Activated CD8-positive, alpha-beta memory T cell treated with anti-CD3 and anti-CD28 coated beads for 4 hours (primary cell): ENCODE results near the gene MSLN.

Experiments
- DNase-seq, 2 donors: peaks; one replicate each; pipeline ENCODE4 v3.0.0-alpha.2; 2020; ENCODE audit warnings: low read depth in 2 of 2

MSLN gene

GRCh38 chr16:804193-805048, 43.9 kb downstream of the MSLN start:
- no peak for DNase-seq

GRCh38 chr16:805474-805873, 44.9 kb downstream of the MSLN start:
- no peak for DNase-seq

- DNase-seq, result peak; percentile 65 to 78
Observed at GRCh38 chr16:807347-808084, 47.0 kb downstream of the MSLN start.

- DNase-seq, result no peak
Observed at GRCh38 chr16:808085-808386, 47.5 kb downstream of the MSLN start.

- DNase-seq, result peak in 1 of 2 donors; percentile 15
Observed at GRCh38 chr16:813204-813915, 52.8 kb downstream of the MSLN start.

GRCh38 chr16:813916-814412, 53.4 kb downstream of the MSLN start:
- no peak for DNase-seq

GRCh38 chr16:814974-815373, 54.4 kb downstream of the MSLN start:
- DNase-seq, result no peak

GRCh38 chr16:815861-816260, 55.3 kb downstream of the MSLN start:
- DNase-seq, result no peak

GRCh38 chr16:817001-817906, 56.7 kb downstream of the MSLN start:
- DNase-seq, result no peak

- DNase-seq, result no peak
Observed at GRCh38 chr16:818132-818531, 57.6 kb downstream of the MSLN start.
